Measurements from ENCODE around the gene CHSY1.
"Not testable (repeated sequence)": the region's sequence is repeated elsewhere in the genome, so short reads cannot be mapped to it uniquely, and the experiment has no call there.

CHSY1 gene

GRCh38 chr15:101251830-101252820, at the start of gene CHSY1:
Gene CHSY1 (minus strand): TSS chr15:101252048. CDS start chr15:101251456, 592 bp downstream.
- in situ Hi-C loops (cut with HindIII; ENCODE audit: low sequenced_read_pairs), result no loop called here

GRCh38 chr15:101296418-101297405, 44.9 kb upstream of the CHSY1 start:
- in situ Hi-C loops (cut with HindIII; ENCODE audit: low sequenced_read_pairs), result no loop called here

GRCh38 chr15:101295607-101296161, 43.8 kb upstream of the CHSY1 start:
- in situ Hi-C loops (cut with HindIII; ENCODE audit: low sequenced_read_pairs), result no loop called here

GRCh38 chr15:101294731-101295606, 43.1 kb upstream of the CHSY1 start, which contains the start of gene SNRPA1:
Gene SNRPA1 (minus strand): TSS chr15:101295248. CDS start chr15:101295178, 70 bp downstream.
- in situ Hi-C loops (cut with HindIII; ENCODE audit: low sequenced_read_pairs), result no loop called here

GRCh38 chr15:101293122-101293521, 41.3 kb upstream of the CHSY1 start:
- in situ Hi-C loops (cut with HindIII; ENCODE audit: low sequenced_read_pairs), result no loop called here

GRCh38 chr15:101288905-101289513, 37.2 kb upstream of the CHSY1 start:
- in situ Hi-C loops (cut with HindIII; ENCODE audit: low sequenced_read_pairs), result no loop called here

- in situ Hi-C loops (cut with HindIII; ENCODE audit: low sequenced_read_pairs), result not testable (repeated sequence)
Measured at GRCh38 chr15:101287342-101287741, 35.5 kb upstream of the CHSY1 start.

- in situ Hi-C loops (cut with HindIII; ENCODE audit: low sequenced_read_pairs), result no loop called here
Measured at GRCh38 chr15:101286471-101287114, 34.7 kb upstream of the CHSY1 start.

- in situ Hi-C loops (cut with HindIII; ENCODE audit: low sequenced_read_pairs), result no loop called here
Measured at GRCh38 chr15:101283931-101284330, 32.1 kb upstream of the CHSY1 start.

- in situ Hi-C loops (cut with HindIII; ENCODE audit: low sequenced_read_pairs), result no loop called here
Measured at GRCh38 chr15:101280007-101280406, 28.2 kb upstream of the CHSY1 start.

- in situ Hi-C loops (cut with HindIII; ENCODE audit: low sequenced_read_pairs), result no loop called here
Measured at GRCh38 chr15:101277943-101278564, 26.2 kb upstream of the CHSY1 start.

- in situ Hi-C loops (cut with HindIII; ENCODE audit: low sequenced_read_pairs), result no loop called here
Measured at GRCh38 chr15:101277038-101277822, 25.4 kb upstream of the CHSY1 start, which contains the start of gene SELENOS. Gene SELENOS (minus strand): TSS chr15:101277485. CDS start chr15:101277417, 68 bp downstream.

- in situ Hi-C loops (cut with HindIII; ENCODE audit: low sequenced_read_pairs), result no loop called here
Measured at GRCh38 chr15:101276501-101277037, 24.7 kb upstream of the CHSY1 start.

GRCh38 chr15:101275018-101275417, 23.2 kb upstream of the CHSY1 start:
- in situ Hi-C loops (cut with HindIII; ENCODE audit: low sequenced_read_pairs), result no loop called here

- in situ Hi-C loops (cut with HindIII; ENCODE audit: low sequenced_read_pairs), result no loop called here
Measured at GRCh38 chr15:101273534-101273933, 21.7 kb upstream of the CHSY1 start.

- in situ Hi-C loops (cut with HindIII; ENCODE audit: low sequenced_read_pairs), result no loop called here
Measured at GRCh38 chr15:101272584-101272983, 20.7 kb upstream of the CHSY1 start.

GRCh38 chr15:101269479-101270223, 17.8 kb upstream of the CHSY1 start:
- in situ Hi-C loops (cut with HindIII; ENCODE audit: low sequenced_read_pairs), result no loop called here
